ENCODE data around the gene NDE1.
A peak's percentile ranks its signal among the peaks of the same experiment; 100 is the strongest.
"Not testable (repeated sequence)": the region's sequence is repeated elsewhere in the genome, so short reads cannot be mapped to it uniquely, and the experiment has no call there.

NDE1 gene

DNA sequence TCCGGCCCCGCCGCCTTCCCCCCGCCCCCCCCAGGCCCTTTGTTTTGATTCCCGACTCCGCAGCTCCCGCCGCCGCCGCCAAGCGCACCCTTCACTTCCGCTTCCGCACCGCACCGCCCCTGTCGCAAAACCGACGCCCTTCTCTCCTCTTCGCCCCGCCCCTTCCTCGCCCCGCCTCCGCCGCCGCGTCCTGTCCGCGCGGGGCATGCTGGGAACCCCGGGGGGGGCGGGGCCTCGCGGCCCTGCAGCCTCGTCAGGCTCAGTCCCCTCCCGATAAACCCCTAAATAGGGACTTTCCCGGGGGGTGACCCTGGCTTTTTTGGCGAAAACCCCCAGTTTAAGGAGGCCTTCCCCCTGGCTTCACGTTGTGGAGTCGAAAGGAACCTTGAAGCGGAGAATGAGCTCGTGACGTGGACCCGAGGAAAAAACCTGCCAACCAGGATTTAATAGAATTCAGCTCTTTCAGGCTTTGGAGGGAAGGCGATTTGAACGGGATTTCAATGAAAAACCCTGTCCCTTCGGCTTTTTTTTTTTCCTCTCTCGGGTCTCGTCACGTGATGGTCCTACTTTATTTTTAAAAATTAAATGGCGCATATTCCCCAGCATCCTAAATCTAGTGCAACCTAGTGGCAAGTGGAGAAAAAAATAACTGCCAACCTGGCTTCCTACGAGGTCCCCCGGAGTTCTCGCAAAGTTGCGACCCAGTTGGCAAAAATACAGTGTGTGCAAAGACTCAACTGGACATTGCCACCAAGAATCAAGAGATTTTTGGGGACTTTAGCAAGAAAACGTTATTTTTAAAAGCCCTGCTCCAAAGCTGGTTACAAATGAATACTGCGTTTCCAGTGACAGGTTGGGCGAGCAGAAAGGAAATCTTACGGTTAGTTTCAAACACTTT is 6.7 kb upstream of the NDE1 start, which contains the start of gene MARF1:
TSS of gene MARF1 (minus strand) at position 107 of the 898 bp plus-strand sequence. CDS start 3,921 bp downstream, outside the sequence.
- no peaks in the 10 kb centered on the region for H3K27me3 Mint-ChIP-seq
- peak within 1 kb of the TSS; percentile 99 to 100 for H3K27ac Mint-ChIP-seq
- peak; percentile 72 for ATAC-seq
- H3K9me3 Mint-ChIP-seq = no peaks in the 10 kb centered on the region
- peak within 1 kb of the TSS; percentile 95 to 96 for H3K4me3 Mint-ChIP-seq
- peaks cover 59% of the 10 kb centered on the region for H3K4me1 Mint-ChIP-seq
- DNase-seq = peak; percentile 99 to 100

GRCh38 chr16:15643946-15644250 is 6.1 kb upstream of the NDE1 start:
- Mint-ChIP-seq H3K27me3 (no peaks in the 10 kb centered on the region), H3K4me1 (peaks cover 53% of the 10 kb centered on the region), H3K9me3 (no peaks in the 10 kb centered on the region), H3K4me3 (peak overlapping the region; percentile 95 to 96), H3K27ac (peak overlapping the region; percentile 99 to 100)
- ATAC-seq = no peak
- DNase-seq = no peak

- ATAC-seq = no peak
- peaks cover 51% of the 10 kb centered on the region for H3K4me1 Mint-ChIP-seq
- peak overlapping the region; percentile 99 to 100 for H3K27ac Mint-ChIP-seq
- no peaks in the 10 kb centered on the region for H3K9me3 Mint-ChIP-seq
- no peaks in the 10 kb centered on the region for H3K27me3 Mint-ChIP-seq
- no peak for DNase-seq
- H3K4me3 Mint-ChIP-seq = peak overlapping the region; percentile 95 to 96
These were observed 5.6 kb upstream of the NDE1 start for GRCh38 chr16:15644267-15644961.

DNA sequence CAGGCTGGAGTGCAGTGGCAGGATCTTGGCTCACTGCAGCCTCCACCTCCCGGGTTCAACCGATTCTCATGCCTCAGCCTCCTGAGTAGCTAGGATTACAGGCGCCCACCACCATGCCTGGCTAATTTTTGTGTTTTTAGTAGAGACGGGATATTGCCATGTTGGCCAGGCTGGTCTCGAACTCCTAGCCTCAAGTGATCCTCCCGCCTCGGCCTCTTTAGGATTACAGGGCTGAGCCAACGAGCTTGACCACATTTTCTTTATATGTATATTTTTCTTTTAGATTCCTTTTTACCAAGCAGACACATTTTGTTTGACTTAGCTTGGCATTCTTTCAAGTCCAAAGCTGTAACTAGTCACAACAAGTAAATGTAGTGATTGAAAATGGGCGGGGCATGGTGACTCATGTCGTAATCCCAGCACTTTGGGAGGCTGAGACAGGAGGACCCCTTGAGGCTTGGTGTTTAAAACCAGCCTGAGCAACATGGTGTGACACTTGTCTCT is 5.0 kb upstream of the NDE1 start:
- not testable (repeated sequence) for H3K9me3 Mint-ChIP-seq, ATAC-seq, H3K27me3 Mint-ChIP-seq, H3K4me3 Mint-ChIP-seq, H3K27ac Mint-ChIP-seq
- DNase-seq = peak in 1 of 2 donors; percentile 42
- peaks cover 48% of the 10 kb centered on the region for H3K4me1 Mint-ChIP-seq

DNA sequence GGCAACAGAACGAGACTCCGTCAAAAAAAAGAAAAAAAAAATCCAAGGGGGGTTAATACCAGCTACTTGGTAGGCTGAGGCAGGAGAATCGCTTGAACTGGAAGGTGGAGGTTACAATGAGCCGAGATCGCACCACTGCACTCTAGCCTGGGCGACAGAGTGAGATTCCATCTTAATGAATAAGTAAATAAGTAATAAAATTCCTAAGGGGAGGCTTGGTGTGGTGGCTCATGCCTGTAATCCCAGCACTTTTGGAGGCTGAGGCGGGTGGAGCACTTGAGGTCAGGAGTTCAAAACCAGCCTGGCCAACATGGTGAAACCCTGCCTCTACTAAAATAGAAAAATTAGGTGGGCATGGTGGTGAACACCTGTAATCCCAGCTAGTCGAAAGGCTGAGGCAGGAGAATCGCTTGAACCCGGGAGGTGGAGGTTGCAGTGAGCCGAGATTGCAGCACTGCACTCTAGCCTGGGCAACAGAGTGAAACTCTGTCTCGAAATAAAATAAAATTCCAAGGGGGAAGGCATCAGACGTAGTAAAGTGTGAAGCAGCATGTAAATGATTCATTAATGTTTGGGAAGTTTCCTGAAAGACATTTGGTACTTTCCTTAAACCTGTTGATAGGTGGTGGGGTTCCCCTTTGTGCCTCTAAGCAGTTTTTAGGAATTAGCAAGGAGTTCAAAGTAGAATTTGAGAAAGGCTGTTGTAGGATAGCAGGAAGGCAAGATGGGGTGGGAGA is 3.3 kb upstream of the NDE1 start:
- not testable (repeated sequence) for ATAC-seq, H3K9me3 Mint-ChIP-seq, DNase-seq, H3K27me3 Mint-ChIP-seq
- H3K4me3 Mint-ChIP-seq = peak overlapping the region in 1 of 2 donors; percentile 35
- peaks cover 38% of the 10 kb centered on the region for H3K4me1 Mint-ChIP-seq
- H3K27ac Mint-ChIP-seq = peak overlapping the region in 1 of 2 donors; percentile 67

DNA sequence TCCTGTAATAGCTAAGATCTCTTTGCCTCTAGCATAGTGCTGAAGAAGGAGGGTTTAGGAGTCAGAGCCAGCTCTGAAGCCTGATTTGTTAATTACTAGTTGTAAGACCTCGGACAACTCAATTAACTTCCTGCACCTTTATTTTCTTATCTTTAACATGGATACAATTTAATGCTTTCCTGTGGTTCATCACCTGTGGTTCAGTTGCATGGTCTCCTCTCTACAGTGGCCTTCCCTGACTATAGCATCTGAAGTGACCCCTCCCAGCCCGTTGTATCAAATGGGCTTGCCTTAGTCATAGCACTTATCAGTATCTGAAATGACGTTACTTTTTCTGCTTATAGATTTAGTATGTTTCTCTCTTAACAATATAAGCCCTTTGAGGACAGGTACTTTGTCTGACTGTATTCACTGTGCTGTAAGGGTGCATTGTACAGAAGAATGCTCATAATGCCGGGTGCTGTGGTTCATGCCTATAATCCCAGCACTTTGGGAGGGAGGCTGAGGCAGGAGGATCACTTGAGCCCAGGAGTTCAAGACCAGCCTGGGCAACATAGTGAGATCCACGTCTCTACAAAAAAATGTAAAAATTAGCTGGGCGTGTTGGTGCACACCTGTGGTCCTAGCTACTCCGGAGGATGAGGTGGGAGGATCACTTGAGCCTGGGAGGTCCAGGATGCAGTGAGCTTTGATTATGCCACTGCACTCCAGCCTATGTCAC is 2.6 kb upstream of the NDE1 start:
- DNase-seq (no peak), ATAC-seq (no peak)
- Mint-ChIP-seq H3K27me3 (no peaks in the 10 kb centered on the region), H3K4me1 (peaks cover 38% of the 10 kb centered on the region), H3K4me3 (no peak overlapping the region), H3K9me3 (no peaks in the 10 kb centered on the region), H3K27ac (peak overlapping the region in 1 of 2 donors; percentile 64)

GRCh38 chr16:15648135-15648730 is 1.8 kb upstream of the NDE1 start:
- Mint-ChIP-seq H3K4me3 (no peak overlapping the region), H3K4me1 (peaks cover 46% of the 10 kb centered on the region), H3K27ac (no peak overlapping the region), H3K9me3 (no peaks in the 10 kb centered on the region), H3K27me3 (no peaks in the 10 kb centered on the region)
- DNase-seq (no peak), ATAC-seq (no peak)

DNA sequence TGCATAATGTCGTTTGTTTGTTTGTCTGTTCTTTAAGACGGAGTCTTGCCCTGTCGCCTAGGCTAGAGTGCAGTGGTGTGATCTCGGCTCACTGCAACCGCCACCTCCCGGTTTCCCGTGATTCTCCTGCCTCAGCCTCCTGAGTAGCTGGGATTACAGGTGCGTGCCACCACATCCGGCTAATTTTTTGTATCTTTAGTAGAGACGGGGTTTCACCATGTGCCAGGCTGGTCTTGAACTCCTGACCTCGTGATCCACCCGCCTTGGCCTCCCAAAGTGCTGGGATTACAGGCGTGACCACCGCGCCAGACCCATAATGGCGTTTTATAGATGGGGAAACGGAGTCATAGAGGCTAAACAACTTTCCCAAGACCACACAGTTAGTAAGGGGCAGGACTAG is 734 bp upstream of the NDE1 start:
- peak overlapping the region; percentile 85 to 88 for H3K4me3 Mint-ChIP-seq
- not testable (repeated sequence) for H3K9me3 Mint-ChIP-seq, DNase-seq, H3K27me3 Mint-ChIP-seq, ATAC-seq
- peak overlapping the region in 1 of 2 donors; percentile 80 for H3K27ac Mint-ChIP-seq
- H3K4me1 Mint-ChIP-seq = peaks cover 49% of the 10 kb centered on the region

DNA sequence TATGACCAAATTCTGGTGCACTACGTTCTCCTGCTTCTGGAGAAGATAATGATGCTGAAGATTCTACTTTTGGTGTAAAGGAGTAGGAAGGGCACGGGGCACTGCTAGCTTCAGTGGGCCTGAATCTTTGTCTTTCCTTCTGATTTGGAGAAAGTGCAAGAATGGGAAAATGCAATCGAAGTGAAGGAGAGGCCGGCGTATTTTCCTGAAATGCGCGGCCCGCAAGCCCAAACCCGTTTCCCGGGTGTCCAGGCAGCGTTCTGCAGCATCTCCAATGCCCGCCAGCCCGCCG is 372 bp upstream of the NDE1 start:
- DNase-seq (no peak), ATAC-seq (no peak)
- Mint-ChIP-seq H3K27ac (peak overlapping the region; percentile 43 to 80), H3K27me3 (no peaks in the 10 kb centered on the region), H3K9me3 (no peaks in the 10 kb centered on the region), H3K4me3 (peak overlapping the region; percentile 85 to 88), H3K4me1 (peaks cover 47% of the 10 kb centered on the region)

- Mint-ChIP-seq H3K27ac (peak overlapping the region; percentile 92 to 97), H3K4me1 (peaks cover 47% of the 10 kb centered on the region), H3K9me3 (no peaks in the 10 kb centered on the region), H3K4me3 (peak overlapping the region; percentile 89 to 97), H3K27me3 (no peaks in the 10 kb centered on the region)
- DNase-seq (peak; percentile 48 to 60), ATAC-seq (peak; percentile 77)
These were observed 690 bp downstream of the NDE1 start for GRCh38 chr16:15650698-15651171.

GRCh38 chr16:15652293-15653001 is 2.4 kb downstream of the NDE1 start:
- peak overlapping the region in 1 of 2 donors; percentile 59 for H3K27ac Mint-ChIP-seq
- H3K4me3 Mint-ChIP-seq = peak overlapping the region; percentile 89 to 97
- no peaks in the 10 kb centered on the region for H3K9me3 Mint-ChIP-seq
- H3K27me3 Mint-ChIP-seq = no peaks in the 10 kb centered on the region
- DNase-seq = no peak
- no peak for ATAC-seq
- H3K4me1 Mint-ChIP-seq = peaks cover 54% of the 10 kb centered on the region

DNA sequence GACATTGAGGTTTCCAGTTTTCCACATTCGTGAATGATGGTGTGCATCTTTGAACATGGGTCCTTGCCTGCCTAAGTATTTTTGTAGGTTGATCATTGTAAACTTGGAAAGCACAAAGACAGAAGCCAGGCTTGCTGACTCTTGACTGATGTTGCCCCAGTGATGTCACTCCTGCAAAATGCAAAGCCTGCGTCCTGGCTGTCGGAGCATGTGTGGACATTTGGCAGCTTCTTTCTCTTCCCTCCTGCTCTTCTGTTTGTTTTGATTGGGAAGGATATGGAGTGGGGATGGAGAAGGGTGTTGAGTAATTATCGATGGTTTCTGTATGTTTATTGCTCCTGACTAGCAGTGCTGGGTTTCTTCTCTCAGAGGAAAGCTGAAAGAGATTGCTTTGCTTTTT is 3.2 kb downstream of the NDE1 start:
- ATAC-seq (no peak), DNase-seq (no peak)
- no peaks in the 10 kb centered on the region for H3K9me3 Mint-ChIP-seq
- peak overlapping the region in 1 of 2 donors; percentile 59 for H3K27ac Mint-ChIP-seq
- H3K4me1 Mint-ChIP-seq = peaks cover 62% of the 10 kb centered on the region
- peak overlapping the region; percentile 24 to 64 for H3K4me3 Mint-ChIP-seq
- no peaks in the 10 kb centered on the region for H3K27me3 Mint-ChIP-seq

- Mint-ChIP-seq H3K27me3 (no peaks in the 10 kb centered on the region), H3K4me1 (peaks cover 69% of the 10 kb centered on the region)
These were observed 4.5 kb downstream of the NDE1 start for GRCh38 chr16:15654591-15654990.

DNA sequence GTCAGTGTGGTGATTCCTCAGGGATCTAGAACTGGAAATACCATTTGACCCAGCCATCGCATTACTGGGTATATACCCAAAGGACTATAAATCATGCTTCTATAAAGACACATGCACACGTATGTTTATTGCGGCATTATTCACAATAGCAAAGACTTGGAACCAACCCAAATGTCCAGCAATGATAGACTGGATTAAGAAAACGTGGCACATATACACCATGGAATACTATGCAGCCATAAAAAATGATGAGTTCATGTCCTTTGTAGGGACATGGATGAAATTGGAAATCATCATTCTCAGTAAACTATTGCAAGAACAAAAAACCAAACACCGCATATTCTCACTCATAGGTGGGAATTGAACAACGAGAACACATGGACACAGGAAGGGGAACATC is 5.5 kb downstream of the NDE1 start:
- H3K4me3 Mint-ChIP-seq, H3K27ac Mint-ChIP-seq, H3K27me3 Mint-ChIP-seq, H3K9me3 Mint-ChIP-seq, DNase-seq, ATAC-seq: not testable (repeated sequence)
- peaks cover 73% of the 10 kb centered on the region for H3K4me1 Mint-ChIP-seq

More at GRCh38 chr16:15654591-15654990, 4.5 kb downstream of the NDE1 start:
- ATAC-seq = no peak
- no peaks in the 10 kb centered on the region for H3K9me3 Mint-ChIP-seq
- no peak for DNase-seq
- no peak overlapping the region for H3K27ac Mint-ChIP-seq
- H3K4me3 Mint-ChIP-seq = no peak overlapping the region
